Fibroblast of villous mesenchyme (primary cell): ENCODE results near the gene SRSF5. TPM values are rescaled to one million over a fixed set of nuclear protein-coding genes. Genes with fewer than 3 reads are reported as not detected.

Experiments
- DNase-seq: peaks from one replicate; pipeline ENCODE4 v3.0.0-alpha.2; 2010; ENCODE audit warnings: low read depth
- H3K4me3 ChIP-seq: 2 replicates; pipeline ENCODE4 v1.5.1; 2011; ENCODE audit warnings: low read depth, mild to moderate bottlenecking, low read length
- CTCF ChIP-seq: IDR thresholded peaks from 2 replicates; pipeline ENCODE4 v1.5.1; 2012; ENCODE audit warnings: low read depth, mild to moderate bottlenecking, low read length; ENCODE audit not compliant: insufficient read depth
- total RNA-seq: library from RNA; depleted of rRNA; stranded (reverse); fragments of >200 nt; gene quantifications from 2 replicates; pipeline ENCODE4 v1.2.3, GENCODE V29; 2012

The SRSF5 gene
- total RNA-seq, 1 donor: 101 TPM

GRCh38 chr14:69803753-69804152 is 36.8 kb downstream of the SRSF5 start:
- no peak overlapping the region for H3K4me3 ChIP-seq
- TF ChIP-seq CTCF: peak; percentile 32
- no peak for DNase-seq

GRCh38 chr14:69804902-69805301 is 38.0 kb downstream of the SRSF5 start:
- DNase-seq: no peak
- no peak for TF ChIP-seq CTCF
- no peak overlapping the region for H3K4me3 ChIP-seq

GRCh38 chr14:69807192-69807591 is 40.2 kb downstream of the SRSF5 start:
- TF ChIP-seq CTCF: no peak
- DNase-seq: no peak
- no peak overlapping the region for H3K4me3 ChIP-seq

GRCh38 chr14:69808919-69809808 is 42.2 kb downstream of the SRSF5 start:
- no peak for DNase-seq
- no peak for TF ChIP-seq CTCF
- no peak overlapping the region for H3K4me3 ChIP-seq

DNA sequence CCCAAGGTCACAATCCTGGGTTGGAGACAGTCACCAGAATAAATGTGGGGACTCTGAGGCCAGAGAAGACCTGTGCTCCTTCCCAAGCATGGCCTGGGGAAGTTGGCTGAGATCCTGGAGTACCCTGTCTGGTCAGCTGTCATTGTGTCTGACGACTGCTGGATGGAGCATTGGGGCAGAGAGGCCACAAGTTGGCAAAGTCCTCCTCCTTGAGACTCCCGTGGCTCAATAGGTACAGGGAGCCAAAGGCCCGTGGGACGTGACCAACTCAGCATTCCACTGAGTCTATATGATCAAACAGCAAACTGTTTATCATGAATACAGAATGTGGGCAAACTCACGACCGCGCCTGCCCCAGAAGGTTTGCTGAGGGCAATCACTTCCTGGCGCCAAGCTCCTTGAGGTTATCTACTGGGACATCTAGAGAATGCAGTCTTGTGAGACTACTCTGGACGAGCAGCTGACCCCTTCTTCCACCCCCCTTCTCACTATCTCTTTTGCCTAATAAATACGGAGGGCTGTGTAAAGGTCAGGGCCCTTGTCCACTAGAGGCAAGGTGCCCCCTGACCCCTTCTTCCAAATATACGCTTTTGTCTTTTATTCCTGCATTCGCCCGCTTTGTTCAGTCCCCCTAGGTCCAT is 44.4 kb downstream of the SRSF5 start:
- no peak for TF ChIP-seq CTCF
- H3K4me3 ChIP-seq: no peak overlapping the region
- DNase-seq: no peak

- DNase-seq: no peak
- no peak overlapping the region for H3K4me3 ChIP-seq
- TF ChIP-seq CTCF: no peak
Measured at GRCh38 chr14:69811868-69812252, 44.9 kb downstream of the SRSF5 start.
